ENCODE measurements around the gene CDC42BPG. TPM values are rescaled to one million over a fixed set of nuclear protein-coding genes. Genes with fewer than 3 reads are reported as not detected.
A peak's percentile ranks its signal among the peaks of the same experiment; 100 is the strongest.
"Not testable (repeated sequence)": the region's sequence is repeated elsewhere in the genome, so short reads cannot be mapped to it uniquely, and the experiment has no call there.

CDC42BPG gene
- total RNA-seq, 2 donors from 2014 or later = 13.5 to 18.9 TPM

- intact Hi-C loops (cut with DNase I) = loop anchor here (5.0 kb wide), 1 partner anchor 48 kb away; no protein-coding TSS in a partner anchor
- ATAC-seq (no peak), DNase-seq (no peak)
- Histone ChIP-seq H3K36me3 (replicated peaks in 1 of 2; ENCODE audit: insufficient read depth in 1 of 2, low read depth in 2 of 2) (no peaks in the 10 kb centered on the region), H3K4me1 (peaks cover 42% of the 10 kb centered on the region), H3K27ac (peak overlapping the region in 2 of 4 donors; percentile 58 to 68), H3K9me3 (no peaks in the 10 kb centered on the region), H3K27me3 (no peaks in the 10 kb centered on the region), H3K4me3 (no peak overlapping the region)
- TF ChIP-seq CTCF (IDR thresholded peaks at IDR 0.05) = no peak
- TF ChIP-seq POLR2A (IDR thresholded peaks at IDR 0.05) = no peak
- 86 to 89% methylated on average over 15 to 16 of the region's 19 CpGs for WGBS, 2 donors
These were observed 5.3 kb upstream of the CDC42BPG start for GRCh38 chr11:64849598-64850356.

DNA sequence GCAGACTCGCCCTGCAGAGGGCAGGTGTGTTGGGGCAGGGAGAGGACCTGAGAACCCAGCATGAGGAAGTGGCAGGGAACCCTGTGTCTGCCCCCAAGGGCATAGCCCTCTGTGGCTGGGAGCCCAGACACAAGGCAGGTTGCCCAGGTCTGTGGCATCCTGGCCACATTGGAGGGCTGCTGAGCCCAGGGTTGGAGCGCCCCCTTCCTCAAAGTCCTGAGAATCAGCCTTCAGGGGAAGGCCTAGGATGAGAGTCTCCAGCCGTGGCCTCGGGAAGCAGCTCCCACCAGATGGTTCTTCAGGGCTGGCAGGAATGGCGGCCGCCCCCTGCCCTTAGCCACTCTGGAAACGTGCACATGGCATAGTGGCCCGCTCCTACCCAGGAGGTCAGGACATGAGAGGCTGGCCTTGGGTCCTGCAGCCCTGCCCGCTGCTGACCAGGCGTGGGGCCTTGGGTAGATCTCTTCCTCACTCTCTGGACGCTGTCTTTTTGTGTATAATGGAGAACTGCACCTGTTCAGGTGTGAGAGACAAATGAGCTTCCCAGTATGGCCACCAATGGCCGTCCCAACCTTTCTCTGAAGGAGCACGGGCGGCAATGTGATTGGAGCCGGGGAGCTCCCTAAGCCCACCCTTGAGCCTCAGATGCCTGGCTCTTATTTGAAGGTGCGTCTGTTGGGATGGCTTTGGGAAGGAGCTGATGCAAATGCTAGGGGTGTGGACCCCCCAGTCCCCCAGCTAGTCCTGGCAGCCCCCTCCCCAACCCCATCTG, 4.6 kb upstream of the CDC42BPG start:
- ATAC-seq = peak; percentile 20
- TF ChIP-seq POLR2A (IDR thresholded peaks at IDR 0.05) = peak in 1 of 3 donors; percentile 6
- peak in 5 of 7 experiments; percentile 14 to 58 (median 47) for TF ChIP-seq CTCF (IDR thresholded peaks at IDR 0.05)
- DNase-seq = peak; percentile 73 to 91 (median 88)
- Histone ChIP-seq H3K4me3 (no peak overlapping the region), H3K9me3 (no peaks in the 10 kb centered on the region), H3K36me3 (replicated peaks in 1 of 2; ENCODE audit: insufficient read depth in 1 of 2, low read depth in 2 of 2) (no peaks in the 10 kb centered on the region), H3K27me3 (no peaks in the 10 kb centered on the region), H3K4me1 (peaks cover 34% of the 10 kb centered on the region), H3K27ac (peak overlapping the region; percentile 23 to 68 (median 60))
- 61 to 68% methylated on average over 4 to 16 of the region's 16 CpGs for WGBS, 2 donors
- intact Hi-C loops (cut with DNase I) = loop anchor here (5.0 kb wide), 1 partner anchor 48 kb away; no protein-coding TSS in a partner anchor

DNA sequence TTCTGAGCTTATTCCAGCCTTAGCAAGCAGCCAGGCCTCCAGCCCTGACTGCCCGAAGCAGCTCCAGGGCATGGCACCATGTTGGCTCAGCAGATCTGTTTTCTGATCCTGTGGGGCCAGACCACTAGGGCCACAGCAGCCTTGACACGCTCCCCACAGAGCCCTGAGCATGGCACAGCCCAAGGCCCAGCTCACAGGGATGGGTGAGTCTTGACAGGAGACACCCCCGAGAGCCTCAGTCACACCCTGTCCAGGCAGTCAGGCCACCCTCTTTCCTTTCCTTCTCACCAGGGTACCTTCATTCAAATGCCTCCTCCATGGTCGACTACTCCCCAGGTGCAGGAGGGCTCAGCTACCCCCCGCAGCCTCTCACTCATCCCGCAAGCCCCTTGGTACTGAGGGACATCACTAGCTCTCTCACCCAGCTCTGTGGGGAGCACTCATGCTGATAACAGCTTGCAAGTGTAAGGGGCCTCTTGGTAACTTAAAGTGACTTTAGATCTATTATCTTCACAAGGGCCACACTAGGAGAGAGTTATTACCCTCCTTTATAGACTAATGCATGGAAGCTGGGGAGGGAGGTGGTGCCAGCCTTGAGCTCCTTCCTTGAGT, 3.9 kb upstream of the CDC42BPG start:
- peak overlapping the region; percentile 23 to 68 (median 60) for H3K27ac ChIP-seq
- ATAC-seq (no peak), DNase-seq (no peak)
- no peaks in the 10 kb centered on the region for H3K9me3 ChIP-seq
- no peaks in the 10 kb centered on the region for H3K27me3 ChIP-seq
- WGBS, 2 donors = 78 to 80% methylated on average over 6 of the region's 6 CpGs
- peaks cover 34% of the 10 kb centered on the region for H3K4me1 ChIP-seq
- H3K4me3 ChIP-seq = no peak overlapping the region
- intact Hi-C loops (cut with DNase I) = loop anchor here (5.0 kb wide), 1 partner anchor 49 kb away; no protein-coding TSS in a partner anchor
- no peaks in the 10 kb centered on the region for H3K36me3 ChIP-seq (replicated peaks in 1 of 2; ENCODE audit: insufficient read depth in 1 of 2, low read depth in 2 of 2)
- TF ChIP-seq POLR2A (IDR thresholded peaks at IDR 0.05) (no peak), CTCF (IDR thresholded peaks at IDR 0.05) (no peak)

DNA sequence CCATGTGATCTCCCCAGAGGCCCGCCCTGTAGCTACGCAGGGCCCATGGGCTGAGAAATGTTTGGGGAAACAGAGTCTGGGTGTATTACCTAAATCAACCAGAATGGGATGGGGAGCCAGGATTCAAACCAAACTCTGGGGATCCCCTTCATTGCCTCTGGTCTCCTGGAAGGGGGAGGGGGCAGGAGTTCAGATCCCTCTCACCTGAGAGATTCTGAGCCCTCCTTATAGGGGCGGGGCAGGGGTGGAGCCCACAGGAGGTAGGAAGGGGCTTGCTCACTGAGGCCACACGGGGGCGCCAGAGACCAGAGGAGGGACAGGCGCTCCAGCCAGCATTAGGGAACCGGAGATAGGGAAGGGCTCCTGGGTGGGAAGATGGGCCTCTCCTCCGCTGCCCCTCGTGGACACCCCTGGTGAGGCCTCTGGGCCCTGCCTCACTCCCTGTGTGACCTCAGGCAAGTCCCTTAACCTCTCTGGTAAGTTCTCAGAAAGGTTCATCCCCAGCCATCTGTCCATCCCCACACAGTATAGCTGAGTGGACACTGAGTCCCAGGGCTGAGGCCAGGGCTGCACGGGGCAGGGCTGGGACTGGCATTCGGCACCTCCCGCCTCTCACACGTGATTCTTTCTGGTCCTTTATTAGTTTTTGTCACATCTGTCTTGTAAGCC, 2.7 kb upstream of the CDC42BPG start:
- H3K36me3 ChIP-seq (replicated peaks in 1 of 2; ENCODE audit: insufficient read depth in 1 of 2, low read depth in 2 of 2) = no peaks in the 10 kb centered on the region
- peaks cover 46% of the 10 kb centered on the region for H3K4me1 ChIP-seq
- ATAC-seq (peak; percentile 58), DNase-seq (peak; percentile 92 to 94 (median 93))
- intact Hi-C loops (cut with DNase I) = loop anchor here (5.0 kb wide), 1 partner anchor 50 kb away; no protein-coding TSS in a partner anchor
- WGBS, 2 donors = 22 to 23% methylated on average over 9 to 13 of the region's 13 CpGs
- no peaks in the 10 kb centered on the region for H3K9me3 ChIP-seq
- TF ChIP-seq POLR2A (IDR thresholded peaks at IDR 0.05) (no peak), CTCF (IDR thresholded peaks at IDR 0.05) (peak; percentile 95 to 99 (median 98))
- no peaks in the 10 kb centered on the region for H3K27me3 ChIP-seq
- no peak overlapping the region for H3K4me3 ChIP-seq
- peak overlapping the region in 1 of 4 donors; percentile 58 for H3K27ac ChIP-seq

DNA sequence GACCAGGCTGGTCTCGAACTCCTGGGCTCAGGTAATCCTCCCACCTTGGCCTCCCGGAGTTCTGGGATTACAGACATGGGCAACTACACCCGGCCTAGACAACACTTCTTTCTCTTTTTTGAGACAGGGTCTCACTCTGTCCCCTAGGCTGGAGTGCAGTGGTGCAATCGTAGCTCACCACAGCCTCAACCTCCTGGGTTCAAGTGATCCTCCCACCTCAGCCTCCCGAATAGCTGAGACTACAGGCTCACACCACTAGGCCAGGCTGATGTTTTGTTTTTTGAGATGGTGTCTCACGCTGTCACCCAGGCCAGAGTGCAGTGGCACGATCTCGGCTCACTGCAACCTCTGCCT, 1.3 kb upstream of the CDC42BPG start:
- Histone ChIP-seq H3K4me1 (peaks cover 52% of the 10 kb centered on the region), H3K27ac (peak overlapping the region in 1 of 4 donors; percentile 86)
- not testable (repeated sequence) for H3K9me3 ChIP-seq; H3K27me3 ChIP-seq; ATAC-seq; DNase-seq; H3K36me3 ChIP-seq (replicated peaks in 1 of 2; ENCODE audit: insufficient read depth in 1 of 2, low read depth in 2 of 2); H3K4me3 ChIP-seq
- 83% methylated on average over 8 of the region's 8 CpGs for WGBS, 2 donors
- intact Hi-C loops (cut with DNase I) = loop anchor here (5.0 kb wide), 1 partner anchor 52 kb away; no protein-coding TSS in a partner anchor

Measured in body of pancreas (tissue), 4 donors.